LNCAP (cell line): ENCODE data around the gene SDR39U1.

Experiments
- CTCF ChIP-seq: fragments of 450-650 bp; IDR thresholded peaks from 2 replicates; pipeline ENCODE4 v1.5.1; 2017; ENCODE audit warnings: mild to moderate bottlenecking

The SDR39U1 gene

GRCh38 chr14:24431569-24432258 is 10.9 kb downstream of the SDR39U1 start:
- TF ChIP-seq CTCF: peak; percentile 93

- TF ChIP-seq CTCF: no peak
Observed at GRCh38 chr14:24430682-24431568, 11.7 kb downstream of the SDR39U1 start.

GRCh38 chr14:24430143-24430681 is 12.4 kb downstream of the SDR39U1 start:
- no peak for TF ChIP-seq CTCF

GRCh38 chr14:24429395-24430142 is 13.0 kb downstream of the SDR39U1 start, which contains the start of the genes CBLN3 and KHNYN:
Gene CBLN3, minus strand, starts transcription at chr14:24429668. Its CDS starts 614 bp downstream, at chr14:24429054.
Gene KHNYN, plus strand, starts transcription at chr14:24429954. Its CDS starts 777 bp downstream, at chr14:24430731.
- TF ChIP-seq CTCF: no peak

- TF ChIP-seq CTCF: no peak
Observed at GRCh38 chr14:24428628-24429394, 13.8 kb downstream of the SDR39U1 start.

- TF ChIP-seq CTCF: no peak
Observed at GRCh38 chr14:24427537-24428508, 14.8 kb downstream of the SDR39U1 start.
